HG02943 (cell line): ENCODE data around the gene FANCD2OS.
"Not testable (repeated sequence)": the region's sequence is repeated elsewhere in the genome, so short reads cannot be mapped to it uniquely, and the experiment has no call there.

Source experiments
- ATAC-seq: cut with Tn5 transposase; IDR thresholded peaks from one replicate; pipeline ENCODE4 v1.9.1; 2021; ENCODE audit warnings: mild to moderate bottlenecking, low read depth, moderate library complexity; ENCODE audit not compliant: unreplicated experiment

Gene FANCD2OS

GRCh38 chr3:10108091-10108490 lies at the start of gene FANCD2OS:
Gene FANCD2OS (minus strand): TSS chr3:10108255. CDS start chr3:10104774, 3,481 bp downstream.
- ATAC-seq, result no peak

- ATAC-seq, result no peak
These were observed 49.0 kb upstream of the FANCD2OS start for GRCh38 chr3:10157031-10157430.

GRCh38 chr3:10155658-10156057 lies 47.6 kb upstream of the FANCD2OS start:
- ATAC-seq, result no peak

GRCh38 chr3:10155123-10155472 lies 47.0 kb upstream of the FANCD2OS start:
- ATAC-seq, result no peak

GRCh38 chr3:10154335-10155122 lies 46.5 kb upstream of the FANCD2OS start:
- ATAC-seq, result no peak

- ATAC-seq, result no peak
These were observed 42.9 kb upstream of the FANCD2OS start for GRCh38 chr3:10150987-10151386.

GRCh38 chr3:10149226-10149625 lies 41.2 kb upstream of the FANCD2OS start:
- no peak for ATAC-seq

GRCh38 chr3:10145685-10146084 lies 37.6 kb upstream of the FANCD2OS start:
- no peak for ATAC-seq

GRCh38 chr3:10142707-10143560 lies 34.9 kb upstream of the FANCD2OS start:
- ATAC-seq, result no peak

- no peak for ATAC-seq
These were observed 33.0 kb upstream of the FANCD2OS start for GRCh38 chr3:10140996-10141546.

- no peak for ATAC-seq
These were observed 29.1 kb upstream of the FANCD2OS start for GRCh38 chr3:10137178-10137577.

- no peak for ATAC-seq
These were observed 28.5 kb upstream of the FANCD2OS start for GRCh38 chr3:10136426-10137005.

- ATAC-seq, result not testable (repeated sequence)
These were observed 27.8 kb upstream of the FANCD2OS start for GRCh38 chr3:10135872-10136271.

- ATAC-seq, result no peak
These were observed 14.7 kb upstream of the FANCD2OS start for GRCh38 chr3:10122724-10123123.

- no peak for ATAC-seq
These were observed 13.0 kb upstream of the FANCD2OS start for GRCh38 chr3:10121064-10121463.

- ATAC-seq, result no peak
These were observed 11.3 kb upstream of the FANCD2OS start for GRCh38 chr3:10119376-10119775.

GRCh38 chr3:10116928-10117327 lies 8.9 kb upstream of the FANCD2OS start:
- ATAC-seq, result no peak

GRCh38 chr3:10116138-10116460 lies 8.0 kb upstream of the FANCD2OS start:
- peak; percentile 19 for ATAC-seq

- peak; percentile 95 for ATAC-seq
These were observed 7.5 kb upstream of the FANCD2OS start, which contains the start of gene BRK1 for GRCh38 chr3:10115326-10116137. Gene BRK1 (plus strand): TSS chr3:10115675. CDS start chr3:10115702, 27 bp downstream.

GRCh38 chr3:10106919-10107318 lies 1.1 kb downstream of the FANCD2OS start:
- ATAC-seq, result no peak
